IMR-90 (cell line): ENCODE measurements around the gene ST8SIA6.

ENCODE experiments used
- CEBPB ChIP-seq: IDR thresholded peaks from 2 replicates; pipeline ENCODE4 v1.6.1; 2012; ENCODE audit warnings: low read depth, low read length, improper control_type of control experiment
- CTCF ChIP-seq: conservative IDR thresholded peaks from 2 replicates; pipeline ENCODE4 v1.5.1; 2012; ENCODE audit warnings: mild to moderate bottlenecking, low read depth, low read length, improper control_type of control experiment
- MXI1 ChIP-seq: IDR thresholded peaks from 2 replicates; pipeline ENCODE4 v1.6.1; 2012; ENCODE audit warnings: low read depth, mild to moderate bottlenecking, low read length, moderate library complexity, borderline replicate concordance
- RAD21 ChIP-seq: IDR thresholded peaks from 2 replicates; pipeline ENCODE4 v1.6.1; 2012; ENCODE audit warnings: low read length, improper control_type of control experiment
- RCOR1 ChIP-seq: IDR thresholded peaks from 2 replicates; pipeline ENCODE4 v1.6.1; 2012; ENCODE audit warnings: mild to moderate bottlenecking, low read length, improper control_type of control experiment; ENCODE audit not compliant: insufficient replicate concordance

DNA sequence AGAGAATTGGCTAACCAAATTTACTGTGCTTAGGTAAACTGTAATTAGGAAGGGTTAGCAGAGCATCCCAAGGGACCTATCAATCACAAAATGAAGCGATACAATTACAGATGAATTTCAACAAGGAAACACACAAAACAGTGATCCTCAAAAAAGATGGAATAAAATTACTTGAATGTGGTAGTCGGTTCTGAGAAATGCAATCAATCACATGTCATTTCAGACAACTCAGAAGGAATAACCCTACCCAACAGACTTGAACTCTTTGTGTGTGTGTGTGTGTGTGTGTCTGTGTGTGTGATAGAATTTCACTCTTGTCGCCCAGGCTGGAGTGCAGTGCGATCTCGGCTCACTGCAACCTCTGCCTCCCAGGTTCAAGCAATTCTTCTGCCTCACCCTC, 43.5 kb downstream of the ST8SIA6 start:
- no peak for TF ChIP-seq CTCF
- no peak for TF ChIP-seq RAD21
- TF ChIP-seq CEBPB, result no peak
- TF ChIP-seq MXI1, result no peak
- no peak for TF ChIP-seq RCOR1
